Skeletal muscle satellite cell (primary cell): ENCODE data around the gene RDM1. TPM values are rescaled to one million over a fixed set of nuclear protein-coding genes. Genes with fewer than 3 reads are reported as not detected.

Experiments used
- H3K27me3 ChIP-seq: 2 replicates; pipeline ENCODE4 v1.7.0; 2013; ENCODE audit warnings: low read length; ENCODE audit not compliant: control insufficient read depth, insufficient read depth
- H3K36me3 ChIP-seq: 2 replicates; pipeline ENCODE4 v1.7.0; 2013; ENCODE audit warnings: mild to moderate bottlenecking, control low read depth, low read length; ENCODE audit not compliant: insufficient read depth
- H3K4me1 ChIP-seq: 2 replicates; pipeline ENCODE4 v1.7.0; 2013; ENCODE audit warnings: low read length; ENCODE audit not compliant: control insufficient read depth, insufficient read depth
- H3K4me2 ChIP-seq: 2 replicates; pipeline ENCODE4 v1.7.0; 2013; ENCODE audit warnings: mild to moderate bottlenecking, low read length
- H3K4me3 ChIP-seq: 2 replicates; pipeline ENCODE4 v1.7.0; 2013; ENCODE audit warnings: low read length
- H3K9ac ChIP-seq: 2 replicates; pipeline ENCODE4 v1.7.0; 2013; ENCODE audit warnings: mild to moderate bottlenecking, low read depth, low read length, moderate library complexity
- H3K9me3 ChIP-seq: replicated peaks from 2 replicates; pipeline ENCODE4 v1.7.0; 2013; ENCODE audit warnings: mild to moderate bottlenecking, control low read depth, low read length
- total RNA-seq: library from RNA; depleted of rRNA; stranded (reverse); fragments of >200 nt; gene quantifications from 2 replicates; pipeline ENCODE4 v1.2.3, GENCODE V29; 2012; rRNA removed

RDM1 gene
- not detected in 2 replicates for total RNA-seq

- Histone ChIP-seq H3K4me3 (peak within 1 kb of the TSS; percentile 68), H3K36me3 (no peaks in the 10 kb centered on the region), H3K27me3 (peaks cover 10% of the 10 kb centered on the region), H3K4me2 (peak within 1 kb of the TSS; percentile 84), H3K9ac (no peak within 1 kb of the TSS), H3K4me1 (peaks cover 14% of the 10 kb centered on the region), H3K9me3 (no peaks in the 10 kb centered on the region)
These were observed at the start of gene RDM1 for GRCh38 chr17:35930211-35931065. TSS of gene RDM1 (minus strand) at chr17:35930773. CDS start at chr17:35930727, 46 bp downstream.

- Histone ChIP-seq H3K4me1 (peaks cover 8% of the 10 kb centered on the region), H3K9ac (no peak overlapping the region), H3K4me2 (no peak overlapping the region), H3K4me3 (no peak overlapping the region), H3K9me3 (no peaks in the 10 kb centered on the region), H3K27me3 (peaks cover 13% of the 10 kb centered on the region), H3K36me3 (no peaks in the 10 kb centered on the region)
These were observed 47.8 kb upstream of the RDM1 start for GRCh38 chr17:35978346-35978745.

GRCh38 chr17:35977509-35977908 lies 46.9 kb upstream of the RDM1 start:
- Histone ChIP-seq H3K4me1 (peaks cover 14% of the 10 kb centered on the region), H3K27me3 (peaks cover 12% of the 10 kb centered on the region), H3K9ac (no peak overlapping the region), H3K4me2 (no peak overlapping the region), H3K9me3 (no peaks in the 10 kb centered on the region), H3K4me3 (no peak overlapping the region), H3K36me3 (no peaks in the 10 kb centered on the region)

GRCh38 chr17:35973333-35974260 lies 43.0 kb upstream of the RDM1 start:
- Histone ChIP-seq H3K36me3 (no peaks in the 10 kb centered on the region), H3K4me1 (peaks cover 14% of the 10 kb centered on the region), H3K9me3 (no peaks in the 10 kb centered on the region), H3K4me3 (no peak overlapping the region), H3K9ac (no peak overlapping the region), H3K4me2 (peak overlapping the region; percentile 30), H3K27me3 (peaks cover 12% of the 10 kb centered on the region)

GRCh38 chr17:35972945-35973332 lies 42.4 kb upstream of the RDM1 start:
- no peak overlapping the region for H3K4me2 ChIP-seq
- H3K36me3 ChIP-seq, result no peaks in the 10 kb centered on the region
- peaks cover 12% of the 10 kb centered on the region for H3K27me3 ChIP-seq
- no peaks in the 10 kb centered on the region for H3K9me3 ChIP-seq
- H3K4me3 ChIP-seq, result no peak overlapping the region
- H3K4me1 ChIP-seq, result peaks cover 14% of the 10 kb centered on the region
- no peak overlapping the region for H3K9ac ChIP-seq

- Histone ChIP-seq H3K4me2 (no peak overlapping the region), H3K9me3 (no peaks in the 10 kb centered on the region), H3K36me3 (no peaks in the 10 kb centered on the region), H3K4me1 (peaks cover 14% of the 10 kb centered on the region), H3K4me3 (no peak overlapping the region), H3K27me3 (peaks cover 9% of the 10 kb centered on the region), H3K9ac (no peak overlapping the region)
These were observed 42.0 kb upstream of the RDM1 start for GRCh38 chr17:35972535-35972934.

- H3K4me2 ChIP-seq, result no peak overlapping the region
- no peaks in the 10 kb centered on the region for H3K36me3 ChIP-seq
- H3K4me3 ChIP-seq, result no peak overlapping the region
- H3K27me3 ChIP-seq, result peaks cover 6% of the 10 kb centered on the region
- no peak overlapping the region for H3K9ac ChIP-seq
- H3K4me1 ChIP-seq, result peaks cover 14% of the 10 kb centered on the region
- H3K9me3 ChIP-seq, result no peaks in the 10 kb centered on the region
These were observed 41.5 kb upstream of the RDM1 start for GRCh38 chr17:35972066-35972465.

- no peak overlapping the region for H3K4me3 ChIP-seq
- peaks cover 11% of the 10 kb centered on the region for H3K27me3 ChIP-seq
- no peaks in the 10 kb centered on the region for H3K36me3 ChIP-seq
- H3K9me3 ChIP-seq, result no peaks in the 10 kb centered on the region
- peaks cover 14% of the 10 kb centered on the region for H3K4me1 ChIP-seq
- H3K4me2 ChIP-seq, result no peak overlapping the region
- H3K9ac ChIP-seq, result no peak overlapping the region
These were observed 39.2 kb upstream of the RDM1 start for GRCh38 chr17:35969558-35970380.

GRCh38 chr17:35968520-35969054 lies 38.0 kb upstream of the RDM1 start:
- H3K4me2 ChIP-seq, result no peak overlapping the region
- H3K9ac ChIP-seq, result no peak overlapping the region
- no peak overlapping the region for H3K4me3 ChIP-seq
- peaks cover 11% of the 10 kb centered on the region for H3K27me3 ChIP-seq
- H3K36me3 ChIP-seq, result no peaks in the 10 kb centered on the region
- peaks cover 9% of the 10 kb centered on the region for H3K4me1 ChIP-seq
- H3K9me3 ChIP-seq, result no peaks in the 10 kb centered on the region

GRCh38 chr17:35965272-35965671 lies 34.7 kb upstream of the RDM1 start:
- peaks cover 5% of the 10 kb centered on the region for H3K27me3 ChIP-seq
- no peaks in the 10 kb centered on the region for H3K36me3 ChIP-seq
- no peaks in the 10 kb centered on the region for H3K4me1 ChIP-seq
- no peak overlapping the region for H3K4me2 ChIP-seq
- H3K4me3 ChIP-seq, result no peak overlapping the region
- H3K9ac ChIP-seq, result no peak overlapping the region
- H3K9me3 ChIP-seq, result no peaks in the 10 kb centered on the region
